ENCODE results near the gene KCNQ2. TPM values are rescaled to one million over a fixed set of nuclear protein-coding genes. Genes with fewer than 3 reads are reported as not detected.

Gene KCNQ2
- total RNA-seq, 1 donor from 2014 or later, result not detected

- DNase-seq (ENCODE audit: low spot score) (no peak), ATAC-seq (no peak)
Measured at GRCh38 chr20:63409066-63409833, 63.2 kb downstream of the KCNQ2 start.

DNA sequence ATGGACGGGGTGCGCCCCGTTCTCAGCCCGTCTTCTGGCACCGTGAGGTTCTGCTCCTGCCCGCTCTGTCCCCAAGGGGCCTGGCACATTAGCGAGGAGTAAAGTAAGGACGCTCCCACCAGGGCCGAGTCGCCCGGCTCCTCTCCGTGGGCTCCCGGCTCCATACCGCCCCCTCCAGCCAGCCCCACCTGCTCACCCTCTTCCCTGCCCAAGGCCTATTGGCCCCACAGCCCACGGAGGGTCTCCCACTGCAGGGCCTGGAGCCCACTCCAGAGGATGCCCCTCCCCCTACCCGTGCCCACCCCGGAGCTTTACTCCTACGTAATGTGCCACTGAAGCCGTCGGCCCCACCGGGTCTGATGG is 63.8 kb downstream of the KCNQ2 start:
- ATAC-seq (no peak), DNase-seq (ENCODE audit: low spot score) (no peak)

GRCh38 chr20:63407928-63408683 is 64.3 kb downstream of the KCNQ2 start:
- no peak for ATAC-seq
- DNase-seq (ENCODE audit: low spot score), result no peak

DNA sequence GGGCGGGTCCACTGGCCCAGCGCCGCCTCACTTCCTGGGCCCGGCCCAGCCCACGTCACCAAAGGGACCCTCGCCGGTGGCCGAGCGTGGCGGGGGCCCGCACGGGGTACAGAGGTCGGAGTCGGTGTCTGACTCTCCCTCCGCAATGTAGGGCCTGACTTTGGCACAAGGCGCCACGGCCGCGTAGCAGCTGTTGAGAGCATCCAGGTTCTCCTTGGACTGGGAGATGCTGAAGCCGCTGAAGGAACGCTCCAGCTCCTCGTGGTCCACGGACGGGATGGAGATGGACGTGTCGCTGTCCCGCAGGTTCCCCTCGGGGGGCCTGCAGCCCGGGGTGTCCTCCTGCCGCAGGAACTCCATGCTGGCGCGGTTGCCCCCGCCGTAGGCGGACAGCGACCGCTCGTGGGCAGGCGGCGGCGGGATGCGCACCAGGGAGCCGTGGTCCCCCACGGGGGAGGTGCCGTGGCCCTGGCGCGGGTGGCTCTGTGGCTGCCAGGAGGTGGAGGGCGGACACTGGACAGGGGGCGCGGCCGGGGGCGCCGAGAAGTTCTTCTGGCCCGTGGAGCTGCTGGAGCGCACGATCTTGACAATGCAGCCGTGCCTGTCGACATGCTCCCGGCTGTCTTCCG is 65.7 kb downstream of the KCNQ2 start:
- ATAC-seq (no peak), DNase-seq (ENCODE audit: low spot score) (no peak)

GRCh38 chr20:63406011-63406410 is 66.4 kb downstream of the KCNQ2 start:
- no peak for DNase-seq (ENCODE audit: low spot score)
- ATAC-seq, result no peak

GRCh38 chr20:63405102-63405730 is 67.2 kb downstream of the KCNQ2 start:
- DNase-seq (ENCODE audit: low spot score), result no peak
- no peak for ATAC-seq

DNA sequence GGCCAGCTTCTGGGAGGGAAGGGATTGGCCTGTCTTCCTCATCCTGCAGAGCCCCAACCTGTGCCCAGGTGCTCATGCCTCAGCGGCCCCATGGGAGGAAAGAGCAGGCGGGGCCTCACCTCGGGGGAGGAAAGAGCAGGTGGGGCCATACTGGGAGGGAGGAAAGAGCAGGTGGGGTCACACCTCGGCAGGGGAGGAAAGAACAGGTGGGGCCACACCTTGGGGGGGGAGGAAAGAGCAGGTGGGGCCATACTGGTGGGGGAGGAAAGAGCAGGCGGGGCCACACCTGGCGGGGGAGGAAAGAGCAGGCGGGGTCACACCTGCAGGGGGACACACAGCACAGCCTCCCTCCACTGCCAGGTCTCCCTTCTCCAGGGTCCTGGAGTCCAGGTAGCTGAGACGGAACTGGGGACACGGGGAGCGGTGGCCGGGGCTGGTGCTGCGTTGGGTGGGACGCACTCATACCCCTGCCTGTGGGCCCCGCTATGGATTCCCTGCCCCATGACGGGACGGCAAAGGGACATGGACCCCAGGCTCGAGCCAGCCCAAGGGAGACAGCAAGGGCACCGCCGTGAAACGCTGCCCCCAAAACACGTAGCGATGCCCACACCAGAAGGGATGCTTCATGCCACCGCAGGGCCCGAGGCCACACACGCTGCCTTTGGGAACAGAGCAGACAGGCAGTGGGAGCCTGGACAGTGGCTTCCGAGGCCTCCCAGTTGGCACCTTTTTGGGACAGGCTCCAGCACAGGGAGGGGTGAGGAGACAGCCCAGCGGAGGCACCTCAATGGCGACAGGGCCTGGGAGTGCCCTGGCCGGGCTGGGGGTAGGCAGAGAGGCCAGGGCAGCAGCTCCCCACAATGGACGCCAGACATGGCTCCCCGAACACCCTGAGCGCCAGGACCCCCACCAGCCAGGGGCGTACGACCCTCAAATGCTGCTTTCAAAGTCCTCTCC is 68.0 kb downstream of the KCNQ2 start:
- DNase-seq (ENCODE audit: low spot score) (no peak), ATAC-seq (no peak)

DNA sequence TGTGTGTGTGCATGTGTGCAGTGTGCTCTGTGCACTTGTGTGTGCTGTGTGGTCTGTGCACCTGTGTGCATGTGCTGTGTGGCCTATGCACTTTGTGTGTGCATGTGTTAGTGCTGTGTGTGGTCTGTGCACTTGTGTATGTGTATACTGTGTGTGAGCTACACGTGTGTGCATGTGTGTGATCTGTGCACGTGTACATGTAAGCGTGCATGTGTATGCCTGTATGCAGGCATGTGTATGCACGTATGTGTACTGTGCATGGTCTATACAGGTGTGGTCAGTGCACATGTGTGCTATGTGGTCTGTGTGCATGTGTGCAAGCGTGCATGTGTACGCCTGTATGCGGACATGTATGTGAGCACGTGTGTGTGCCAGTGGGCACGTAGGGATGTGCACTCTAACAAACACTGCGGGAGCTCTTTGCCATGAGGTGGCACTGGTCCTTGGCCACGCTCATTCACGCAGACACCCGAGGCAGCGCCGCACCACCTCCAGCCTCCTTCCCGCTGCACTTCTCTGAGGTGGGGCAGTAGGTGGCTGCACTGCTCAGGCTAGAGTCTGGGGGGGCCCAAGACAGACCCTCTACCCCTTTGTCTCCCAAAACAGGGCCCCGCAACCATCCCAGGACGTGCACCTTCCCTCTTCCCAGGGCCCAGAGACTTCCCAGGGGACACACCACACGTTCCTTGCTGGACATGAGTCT is 68.9 kb downstream of the KCNQ2 start:
- DNase-seq (ENCODE audit: low spot score), result no peak
- ATAC-seq, result no peak

DNA sequence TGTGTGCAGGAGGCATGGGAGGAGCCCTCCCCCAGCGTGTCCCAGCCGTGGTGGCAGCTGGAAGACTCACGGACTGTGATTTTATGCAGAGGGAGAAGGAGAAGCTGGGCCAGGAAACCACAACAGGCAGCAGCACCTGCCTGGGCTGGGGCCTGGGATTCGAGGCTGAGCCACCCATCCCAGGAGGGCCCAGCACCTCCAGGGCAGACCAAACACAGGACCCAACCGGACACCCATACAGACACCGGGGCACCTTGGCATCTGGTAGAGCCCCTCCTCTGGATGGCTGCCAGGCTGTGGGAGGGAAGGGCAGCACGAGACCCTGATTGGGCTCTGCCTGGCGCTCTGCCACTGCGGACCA is 69.6 kb downstream of the KCNQ2 start:
- no peak for ATAC-seq
- no peak for DNase-seq (ENCODE audit: low spot score)

DNA sequence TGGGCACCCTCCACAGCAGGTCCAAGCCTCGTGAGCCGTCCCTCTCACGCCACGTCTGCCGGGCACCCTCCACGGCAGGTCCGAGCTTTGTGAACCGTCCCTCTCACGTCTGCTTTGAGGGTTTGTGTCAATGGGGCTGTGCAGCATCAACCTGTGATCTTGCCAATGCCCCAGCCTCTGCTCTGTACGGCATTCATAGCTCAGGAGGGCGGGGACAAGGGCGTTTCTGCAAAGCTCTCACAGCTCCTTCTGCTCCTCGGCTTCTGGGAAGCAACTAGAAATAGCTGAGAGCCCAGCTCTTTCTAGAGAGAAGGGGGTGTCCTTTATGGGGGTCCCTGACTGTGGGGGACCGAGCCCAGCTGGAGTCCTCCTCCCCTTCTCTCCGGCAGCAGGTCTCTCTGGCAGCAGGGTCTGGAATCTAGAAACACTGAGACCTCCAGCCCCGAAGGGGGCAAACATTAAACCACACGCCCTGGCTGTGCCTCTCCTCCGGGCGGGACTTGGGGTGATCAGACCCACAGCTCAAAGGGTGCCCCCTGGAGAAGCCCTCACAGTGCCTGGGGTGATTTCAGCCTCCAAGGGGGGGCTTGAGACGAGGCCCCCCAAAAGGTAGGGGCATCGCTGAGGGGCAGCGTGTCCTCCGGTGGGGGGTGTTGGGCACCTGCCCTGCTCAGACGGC is 70.1 kb downstream of the KCNQ2 start:
- DNase-seq (ENCODE audit: low spot score) (no peak), ATAC-seq (no peak)

- no peak for DNase-seq (ENCODE audit: low spot score)
- no peak for ATAC-seq
Measured at GRCh38 chr20:63401384-63402110, 70.9 kb downstream of the KCNQ2 start.

DNA sequence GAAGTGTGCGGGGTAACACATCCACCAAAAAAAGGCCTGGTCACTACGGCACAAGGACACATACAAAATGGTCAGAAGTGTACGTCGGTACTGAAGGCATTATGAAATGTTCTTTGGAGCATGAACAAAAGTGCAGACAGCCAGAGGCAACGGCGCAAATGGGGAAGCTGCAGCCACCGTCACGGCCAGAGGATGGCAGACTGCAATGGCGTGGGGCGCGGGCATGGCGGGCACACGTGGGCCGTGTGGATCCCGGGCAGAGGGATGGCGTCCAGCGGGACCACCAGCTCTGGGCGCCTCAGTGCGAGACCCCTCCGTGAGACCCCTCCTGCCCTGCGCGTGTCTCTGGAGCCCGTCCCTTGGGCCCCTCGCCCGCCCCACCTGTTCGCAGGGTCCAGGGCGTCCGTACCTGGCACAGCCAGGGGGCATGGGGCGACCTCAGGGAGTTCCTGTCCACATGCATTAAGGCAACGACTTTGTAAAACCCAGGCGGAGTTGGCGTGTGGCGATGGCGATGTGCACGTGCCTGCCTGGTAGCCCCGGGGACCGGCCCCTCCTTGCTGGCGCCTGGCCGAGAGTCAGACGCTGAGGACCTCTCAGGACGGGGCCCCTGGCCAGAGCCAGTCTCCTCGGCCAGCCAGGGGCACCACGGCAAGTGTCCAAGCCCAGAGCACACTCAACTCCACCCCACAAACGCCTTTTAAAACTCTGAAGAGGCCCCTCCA is 71.8 kb downstream of the KCNQ2 start:
- ATAC-seq (no peak), DNase-seq (ENCODE audit: low spot score) (no peak)

- ATAC-seq, result no peak
- DNase-seq (ENCODE audit: low spot score), result no peak
Measured at GRCh38 chr20:63399596-63400375, 72.7 kb downstream of the KCNQ2 start.

- no peak for DNase-seq (ENCODE audit: low spot score)
- ATAC-seq, result no peak
Measured at GRCh38 chr20:63398744-63399514, 73.5 kb downstream of the KCNQ2 start.

DNA sequence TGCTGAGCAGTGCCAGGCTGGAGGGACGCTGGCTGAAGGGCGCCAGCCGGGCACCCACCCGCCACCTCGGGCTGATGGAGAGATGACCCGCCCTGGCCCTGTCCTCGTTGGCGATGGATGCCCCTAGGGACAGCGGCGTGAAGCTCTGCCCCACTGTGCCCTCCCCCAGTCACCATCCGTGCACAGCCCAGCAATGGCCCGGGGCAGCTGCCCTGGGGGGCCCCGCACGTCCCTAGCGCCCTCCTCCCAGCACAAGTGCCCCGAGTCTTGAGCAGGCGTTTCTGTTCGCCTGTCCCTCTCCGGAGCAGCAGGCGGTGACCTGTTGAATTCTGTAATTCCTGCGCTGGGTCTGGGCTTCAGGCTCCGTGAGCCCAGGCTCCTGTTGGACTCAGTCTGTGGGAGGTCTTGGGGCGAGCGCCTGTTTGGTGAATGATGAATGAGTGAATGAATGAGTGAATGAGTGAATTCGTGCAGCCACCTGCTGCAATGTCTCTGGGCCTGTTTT is 74.5 kb downstream of the KCNQ2 start:
- DNase-seq (ENCODE audit: low spot score) (no peak), ATAC-seq (no peak)

- ATAC-seq, result no peak
- DNase-seq (ENCODE audit: low spot score), result no peak
Measured at GRCh38 chr20:63397155-63397843, 75.2 kb downstream of the KCNQ2 start.

All from left lobe of liver (tissue), 2 donors.